ENCODE data around the gene BAZ2A.

BAZ2A gene

DNA sequence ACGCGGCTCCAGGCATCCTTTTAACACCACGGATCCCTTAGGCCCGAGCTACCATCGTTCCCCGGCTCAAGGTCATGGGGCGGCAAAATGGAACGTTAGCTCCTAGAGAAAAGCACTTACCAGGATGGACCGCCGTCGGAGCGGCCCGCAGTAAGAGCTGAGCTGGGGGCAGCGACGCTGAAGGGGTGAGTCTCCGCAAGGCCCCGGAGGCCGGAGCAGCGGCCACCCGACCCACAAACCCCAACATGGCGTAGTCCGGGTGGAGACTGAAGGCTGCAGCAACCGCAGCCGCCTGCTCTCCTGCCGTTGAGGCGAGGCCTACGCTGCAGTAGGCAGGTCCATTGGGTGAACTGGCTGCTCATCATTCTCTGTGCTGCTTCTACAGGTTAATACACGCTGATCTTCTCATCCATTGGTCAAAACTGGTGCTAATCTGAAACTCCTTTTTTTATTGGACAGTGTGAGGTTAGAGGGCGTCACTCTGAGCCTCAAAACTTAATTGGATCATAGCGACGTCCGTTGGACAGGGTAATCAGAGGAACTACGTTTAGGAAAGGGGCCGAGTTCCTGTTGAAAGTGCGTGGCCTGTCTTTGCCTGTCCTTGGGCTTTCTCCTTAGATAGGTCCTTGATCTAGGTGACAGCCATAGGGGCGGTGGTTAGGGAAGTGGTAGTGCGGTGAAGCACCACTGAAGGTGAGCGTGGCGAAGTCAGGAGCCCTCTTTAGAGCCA, 15.8 kb upstream of the BAZ2A start, which contains the start of gene ATP5F1B (continued):
- TF ChIP-seq GLI4 (tag by site-specific recombination; IDR thresholded peaks at IDR 0.05) (no peak), ZNF600 (tag by site-specific recombination; IDR thresholded peaks at IDR 0.05) (no peak), ZNF624 (tag by site-specific recombination; IDR thresholded peaks at IDR 0.05) (no peak), ZNF670 (tag by site-specific recombination; IDR thresholded peaks at IDR 0.05; ENCODE audit: low read depth) (no peak), ZNF148 (tag by site-specific recombination; IDR thresholded peaks at IDR 0.05; ENCODE audit: borderline replicate concordance) (no peak), ZNF211 (tag by site-specific recombination; IDR thresholded peaks at IDR 0.05; ENCODE audit: low read depth) (no peak), ZNF391 (tag by site-specific recombination; IDR thresholded peaks at IDR 0.05; ENCODE audit: borderline replicate concordance, low read depth) (0 out of 2 replicates have a peak, but pooled peaks have one; percentile 66), EGR2 (tag by site-specific recombination; IDR thresholded peaks at IDR 0.05; ENCODE audit: low read depth) (no peak), ZNF354C (tag by site-specific recombination; IDR thresholded peaks at IDR 0.05; ENCODE audit: borderline replicate concordance, low read depth) (no peak), INSM2 (tag by site-specific recombination; IDR thresholded peaks at IDR 0.05) (no peak), ZNF830 (tag by site-specific recombination; IDR thresholded peaks at IDR 0.05; ENCODE audit: low read depth) (no peak), ZBTB21 (tag by site-specific recombination; IDR thresholded peaks at IDR 0.05) (peak; percentile 78), ZNF302 (tag by site-specific recombination; IDR thresholded peaks at IDR 0.05; ENCODE audit: low read depth) (no peak), ZNF549 (tag by site-specific recombination; IDR thresholded peaks at IDR 0.05) (no peak), ZNF514 (tag by site-specific recombination; IDR thresholded peaks at IDR 0.05) (no peak), ZNF561 (tag by site-specific recombination; IDR thresholded peaks at IDR 0.05; ENCODE audit: borderline replicate concordance) (peak; percentile 57; the same call in 1 of the 2 replicates), AEBP2 (tag by site-specific recombination; IDR thresholded peaks at IDR 0.05; ENCODE audit: borderline replicate concordance) (no peak), ZNF335 (tag by site-specific recombination; conservative IDR thresholded peaks at IDR 0.05) (peak; percentile 80), ZNF324 (tag by site-specific recombination; IDR thresholded peaks at IDR 0.05) (peak; percentile 54; the same call in 1 of the 2 replicates), GLIS2 (tag by site-specific recombination; IDR thresholded peaks at IDR 0.05) (no peak), ZNF621 (tag by site-specific recombination; IDR thresholded peaks at IDR 0.05) (no peak)
- TF ChIP-seq, protein P1, sequence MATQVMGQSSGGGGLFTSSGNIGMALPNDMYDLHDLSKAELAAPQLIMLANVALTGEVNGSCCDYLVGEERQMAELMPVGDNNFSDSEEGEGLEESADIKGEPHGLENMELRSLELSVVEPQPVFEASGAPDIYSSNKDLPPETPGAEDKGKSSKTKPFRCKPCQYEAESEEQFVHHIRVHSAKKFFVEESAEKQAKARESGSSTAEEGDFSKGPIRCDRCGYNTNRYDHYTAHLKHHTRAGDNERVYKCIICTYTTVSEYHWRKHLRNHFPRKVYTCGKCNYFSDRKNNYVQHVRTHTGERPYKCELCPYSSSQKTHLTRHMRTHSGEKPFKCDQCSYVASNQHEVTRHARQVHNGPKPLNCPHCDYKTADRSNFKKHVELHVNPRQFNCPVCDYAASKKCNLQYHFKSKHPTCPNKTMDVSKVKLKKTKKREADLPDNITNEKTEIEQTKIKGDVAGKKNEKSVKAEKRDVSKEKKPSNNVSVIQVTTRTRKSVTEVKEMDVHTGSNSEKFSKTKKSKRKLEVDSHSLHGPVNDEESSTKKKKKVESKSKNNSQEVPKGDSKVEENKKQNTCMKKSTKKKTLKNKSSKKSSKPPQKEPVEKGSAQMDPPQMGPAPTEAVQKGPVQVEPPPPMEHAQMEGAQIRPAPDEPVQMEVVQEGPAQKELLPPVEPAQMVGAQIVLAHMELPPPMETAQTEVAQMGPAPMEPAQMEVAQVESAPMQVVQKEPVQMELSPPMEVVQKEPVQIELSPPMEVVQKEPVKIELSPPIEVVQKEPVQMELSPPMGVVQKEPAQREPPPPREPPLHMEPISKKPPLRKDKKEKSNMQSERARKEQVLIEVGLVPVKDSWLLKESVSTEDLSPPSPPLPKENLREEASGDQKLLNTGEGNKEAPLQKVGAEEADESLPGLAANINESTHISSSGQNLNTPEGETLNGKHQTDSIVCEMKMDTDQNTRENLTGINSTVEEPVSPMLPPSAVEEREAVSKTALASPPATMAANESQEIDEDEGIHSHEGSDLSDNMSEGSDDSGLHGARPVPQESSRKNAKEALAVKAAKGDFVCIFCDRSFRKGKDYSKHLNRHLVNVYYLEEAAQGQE (tag by site-specific recombination; IDR thresholded peaks at IDR 0.05) = no peak; the same call in 1 of the 2 replicates

All from HEK293 (cell line).